Inflammatory macrophage treated with lipopolysaccharide for 4 hours (primary cell): ENCODE results near the gene MAML2.
A peak's percentile ranks its signal among the peaks of the same experiment; 100 is the strongest.
"Not testable (repeated sequence)": the region's sequence is repeated elsewhere in the genome, so short reads cannot be mapped to it uniquely, and the experiment has no call there.

Source experiments
- DNase-seq: peaks from one replicate; pipeline ENCODE4 v3.0.0-alpha.2; 2020

MAML2 gene

DNA sequence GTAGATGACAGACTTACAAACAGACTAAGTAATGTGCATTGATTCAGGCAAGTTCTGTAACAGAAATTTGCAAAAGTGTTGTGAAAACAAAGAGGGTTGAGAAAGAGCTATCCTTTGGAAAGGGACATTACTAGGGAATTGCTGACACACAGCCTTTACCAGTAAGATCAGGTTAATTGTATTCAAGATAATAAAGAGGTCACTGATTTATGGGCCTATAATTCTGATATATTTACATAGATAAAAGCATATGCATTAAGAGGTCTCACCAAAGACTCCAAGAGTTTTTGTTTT, 138.7 kb downstream of the MAML2 start:
- DNase-seq, result no peak

DNA sequence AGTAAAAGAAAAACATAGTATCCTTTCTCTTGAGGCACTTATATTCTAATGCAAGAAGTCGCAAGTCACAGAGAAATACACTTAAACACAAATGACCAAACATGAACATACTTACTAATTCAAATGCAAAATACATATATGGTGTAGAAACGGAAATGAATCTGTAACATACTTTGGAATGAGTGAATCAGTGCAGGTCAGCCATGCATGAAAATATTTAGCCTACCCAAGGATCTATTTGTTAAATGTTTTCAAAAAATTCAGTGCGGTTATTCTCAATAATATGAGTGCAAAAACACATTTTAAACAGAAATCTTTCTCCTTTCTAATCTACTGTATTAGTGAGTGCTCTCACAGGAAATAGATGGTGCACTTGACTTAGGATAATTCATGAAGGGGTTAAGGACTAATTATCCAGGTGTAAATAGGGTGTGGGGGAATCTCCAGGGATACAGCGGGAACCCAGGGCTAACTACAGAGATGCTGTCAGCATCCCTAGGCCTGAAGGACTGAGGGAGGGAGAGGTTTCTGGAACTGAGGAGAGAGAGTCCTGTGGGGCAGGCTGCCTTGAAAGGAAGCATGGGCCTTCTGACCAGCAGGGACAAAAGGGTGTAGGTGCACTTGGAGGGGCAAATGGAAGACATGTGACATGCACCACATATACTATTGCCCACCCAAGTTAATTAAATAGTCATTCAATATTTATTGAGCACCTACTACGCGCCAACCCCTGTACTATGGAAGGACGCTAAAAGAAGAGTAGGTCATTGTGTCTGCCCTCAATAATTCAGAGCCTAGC, 139.2 kb downstream of the MAML2 start:
- DNase-seq, result no peak

- DNase-seq, result no peak
Measured at GRCh38 chr11:96200243-96200642, 142.8 kb downstream of the MAML2 start.

DNA sequence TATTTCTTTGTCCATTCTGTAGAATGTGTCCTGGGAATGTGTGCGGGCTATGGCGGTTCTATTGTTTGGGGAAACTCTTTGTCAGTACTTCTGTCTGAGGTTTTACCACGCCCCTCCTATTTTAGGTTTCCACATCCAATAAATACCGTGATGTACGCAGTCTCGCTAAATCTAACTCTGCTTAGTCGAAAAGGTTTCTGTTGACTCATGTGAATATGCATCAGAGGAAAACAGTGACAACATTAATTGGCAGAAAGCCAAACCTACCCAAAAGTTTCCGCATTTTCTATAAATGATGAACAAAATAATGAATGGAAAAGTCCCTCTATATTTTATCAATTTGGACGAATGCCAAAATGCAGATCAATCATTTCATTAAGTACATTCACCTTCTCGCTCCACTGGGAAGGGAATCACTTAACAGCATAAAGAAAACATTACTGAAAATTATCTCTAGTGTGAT, 143.4 kb downstream of the MAML2 start:
- DNase-seq, result peak; percentile 65

DNA sequence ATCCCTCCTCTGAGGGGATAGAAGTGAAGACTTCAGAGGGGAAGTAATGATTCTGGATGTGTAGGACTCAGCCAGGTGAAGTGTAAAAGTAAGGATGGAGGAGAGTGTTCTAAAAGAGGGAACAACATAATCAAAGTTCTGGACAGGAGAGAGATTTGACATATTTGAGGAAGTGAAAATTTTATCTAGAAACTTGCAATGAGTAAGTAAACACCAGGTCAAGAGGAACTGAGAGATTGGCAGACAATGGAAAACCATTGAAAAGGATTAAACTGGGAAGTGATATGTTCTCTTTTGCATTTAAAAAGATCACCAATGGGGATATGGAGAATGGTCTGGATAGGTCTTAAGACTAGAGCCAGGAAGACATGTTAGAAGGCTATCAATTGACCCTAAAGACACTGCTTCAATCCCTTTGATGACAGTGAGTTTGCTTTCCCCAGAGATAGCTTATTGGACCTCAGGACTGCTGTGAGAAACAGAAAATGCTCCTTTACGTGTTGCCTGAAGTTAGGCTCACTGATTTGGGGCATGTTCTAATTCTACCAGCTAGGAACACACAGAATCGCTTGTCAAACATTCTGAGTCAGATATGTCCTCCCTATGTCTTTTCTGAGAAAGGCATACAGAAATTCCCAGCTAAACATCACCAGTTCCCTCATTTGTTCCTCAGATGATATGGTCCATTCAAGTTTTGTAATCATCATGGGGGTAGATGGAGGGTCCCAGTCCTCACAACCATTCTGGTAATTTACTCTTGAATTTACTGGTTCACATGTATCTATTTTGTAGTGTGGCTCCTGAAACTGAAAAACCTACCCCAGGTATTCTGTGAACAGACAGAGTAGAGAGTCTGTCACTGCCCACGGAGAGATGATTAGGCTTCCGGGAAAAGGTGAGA, 144.9 kb downstream of the MAML2 start:
- DNase-seq, result peak; percentile 77

- no peak for DNase-seq
Measured at GRCh38 chr11:96197103-96197502, 145.9 kb downstream of the MAML2 start.

GRCh38 chr11:96196181-96196662, 146.8 kb downstream of the MAML2 start:
- DNase-seq, result no peak

- no peak for DNase-seq
Measured at GRCh38 chr11:96195671-96196070, 147.3 kb downstream of the MAML2 start.

GRCh38 chr11:96194581-96195374, 148.2 kb downstream of the MAML2 start:
- DNase-seq, result no peak

DNA sequence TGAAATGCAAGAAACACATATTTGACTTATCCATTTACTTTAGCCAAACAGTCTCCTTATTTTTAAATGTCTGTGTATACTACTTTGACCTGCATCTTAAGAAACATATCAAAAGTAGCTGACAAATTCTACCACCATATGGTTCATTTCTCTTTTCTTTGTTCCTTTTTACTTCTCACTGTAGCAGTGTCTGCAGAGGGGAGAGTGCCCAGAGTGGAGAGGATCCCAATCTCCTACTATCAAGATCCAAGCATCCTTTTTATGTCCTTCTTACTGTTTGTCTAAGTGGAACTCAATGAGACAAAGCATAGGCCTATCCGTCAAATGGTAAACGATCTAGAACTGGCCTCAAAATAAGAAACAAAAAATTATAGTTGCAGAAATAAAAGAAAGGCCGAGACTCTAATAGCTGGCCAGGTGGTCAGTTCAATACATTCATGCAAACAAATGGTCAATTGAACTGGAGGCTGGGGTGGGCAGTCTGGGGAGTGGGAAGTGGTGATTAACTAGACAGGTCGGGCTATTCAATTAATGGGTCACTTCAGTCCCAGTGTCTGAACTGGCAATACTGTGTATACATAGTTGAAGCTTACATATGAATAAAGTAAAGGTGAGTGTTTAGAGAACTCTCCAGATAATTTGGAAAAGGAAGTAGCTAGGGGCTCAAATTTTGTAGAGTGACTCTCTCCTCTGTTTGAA, 149.1 kb downstream of the MAML2 start:
- DNase-seq, result no peak

DNA sequence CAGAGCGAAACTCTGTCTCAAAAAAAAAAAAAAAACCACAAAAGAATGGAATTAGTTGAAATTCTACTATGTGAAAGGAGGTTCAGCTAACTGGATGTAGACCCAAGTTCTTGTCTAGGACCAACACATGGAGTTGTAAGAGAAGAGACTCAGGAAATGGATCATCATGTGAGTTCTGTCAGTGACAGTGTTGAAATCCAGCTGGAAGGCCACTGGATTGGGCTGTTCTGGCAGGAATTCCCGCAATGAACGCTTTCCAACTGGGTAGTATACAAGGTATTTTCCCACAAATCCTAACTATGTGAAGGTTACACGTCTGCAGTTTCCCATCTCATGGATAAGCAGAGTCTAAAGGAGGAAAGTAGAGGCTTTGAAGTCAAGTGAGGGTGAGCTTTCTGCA, 151.2 kb downstream of the MAML2 start:
- no peak for DNase-seq

DNA sequence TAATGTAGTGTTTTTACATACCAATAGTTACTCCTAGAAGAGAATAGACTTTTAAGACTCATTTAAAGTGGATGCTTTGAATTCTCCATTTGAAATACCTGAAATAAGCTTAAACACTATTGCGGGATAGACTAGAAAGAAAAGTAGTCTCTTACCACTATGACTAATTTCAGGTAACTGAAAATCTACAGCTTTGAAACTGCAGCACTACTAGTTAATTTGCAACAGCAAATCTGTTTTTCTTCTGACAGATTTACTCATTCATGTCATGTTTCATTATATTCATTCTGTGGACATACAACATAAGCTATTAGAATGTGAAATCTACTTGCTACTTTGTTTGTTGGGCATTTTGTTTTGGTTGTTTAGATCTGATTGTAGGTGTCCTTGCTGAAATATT, 153.6 kb downstream of the MAML2 start:
- DNase-seq, result no peak

GRCh38 chr11:96188243-96189006, 154.6 kb downstream of the MAML2 start:
- peak; percentile 96 for DNase-seq

DNA sequence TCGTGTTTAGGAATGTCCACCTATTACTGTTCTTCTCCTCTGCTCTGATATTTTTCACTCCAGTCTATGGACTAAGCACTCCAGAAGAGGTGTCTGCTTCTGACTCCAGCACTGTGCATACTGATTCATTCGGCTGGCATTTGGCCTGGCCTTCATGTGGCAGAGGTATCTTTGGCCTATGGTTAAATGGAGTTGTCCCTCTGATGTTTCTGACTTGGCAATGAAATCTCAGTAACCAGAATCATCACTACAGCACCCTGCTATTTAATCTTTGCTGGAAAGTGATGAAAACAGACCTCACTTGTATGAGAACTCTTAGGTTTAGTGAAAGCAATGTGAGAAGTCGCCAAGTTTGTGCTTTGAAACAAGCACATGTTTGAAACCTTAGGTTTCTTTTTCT, 155.2 kb downstream of the MAML2 start:
- no peak for DNase-seq

- no peak for DNase-seq
Measured at GRCh38 chr11:96186806-96187205, 156.2 kb downstream of the MAML2 start.

DNA sequence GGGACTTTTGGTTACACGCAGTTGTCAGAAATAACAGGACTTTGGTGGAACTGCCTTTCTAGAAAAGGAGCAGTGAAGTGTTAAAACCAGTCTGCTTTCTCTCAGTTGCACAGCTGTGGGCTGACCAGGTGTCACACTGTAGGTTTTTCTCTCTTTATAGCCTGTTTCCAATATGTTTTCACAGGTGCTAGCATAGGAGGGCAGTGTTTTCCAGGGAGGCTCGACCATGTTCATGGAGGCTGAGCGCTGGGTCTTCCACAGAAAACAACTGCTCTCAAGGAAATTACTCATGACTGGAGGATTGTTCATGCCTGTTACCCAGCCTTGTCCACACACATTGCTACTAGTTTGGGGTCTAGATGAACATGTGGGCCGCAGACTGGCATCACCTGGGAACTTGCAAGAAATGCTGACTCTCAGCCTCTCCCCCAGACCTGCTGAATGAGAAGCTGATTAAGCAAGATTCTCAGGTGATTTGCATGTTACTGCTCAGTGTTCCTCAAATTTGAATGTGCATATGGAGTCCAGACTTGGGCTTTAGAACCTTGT, 157.7 kb downstream of the MAML2 start:
- DNase-seq, result no peak

DNA sequence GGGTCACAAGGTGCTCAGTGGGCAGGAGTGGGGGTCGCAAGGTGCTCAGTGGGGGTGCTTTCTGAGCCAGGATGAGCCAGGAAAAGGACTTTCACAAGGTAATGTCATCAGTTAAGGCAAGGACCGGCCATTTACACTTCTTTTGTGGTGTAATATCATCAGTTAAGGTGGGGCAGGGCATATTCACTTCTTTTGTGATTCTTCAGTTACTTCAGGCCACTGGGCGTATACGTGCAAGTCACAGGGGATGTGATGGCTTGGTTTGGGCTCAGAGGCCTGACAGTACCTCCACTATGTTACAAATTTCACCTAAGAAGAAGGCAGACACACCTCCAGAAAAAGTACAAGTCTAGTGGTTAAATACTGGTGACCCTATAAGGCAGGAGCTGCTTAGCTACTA, 162.1 kb downstream of the MAML2 start:
- DNase-seq, result not testable (repeated sequence)

- DNase-seq, result no peak
Measured at GRCh38 chr11:96180341-96180740, 162.7 kb downstream of the MAML2 start.

DNA sequence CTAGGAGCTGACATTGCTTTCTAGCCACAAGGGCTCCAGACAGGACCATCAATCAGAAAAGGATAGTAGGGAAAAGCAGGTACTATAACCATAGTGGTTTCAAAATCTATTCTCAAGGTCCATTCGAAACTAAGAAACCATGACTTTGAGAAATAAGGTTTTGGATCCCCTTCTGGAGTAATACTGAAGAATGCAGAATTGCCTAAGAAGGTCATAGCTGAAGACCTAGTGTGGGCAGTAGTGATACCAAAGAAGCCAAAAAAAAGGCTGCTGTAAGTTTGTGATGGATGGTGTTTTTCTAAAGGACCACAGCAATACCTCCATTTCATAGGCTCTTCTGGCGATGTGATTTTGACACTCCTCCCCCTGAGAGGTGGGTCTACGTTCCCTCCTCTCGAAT, 163.1 kb downstream of the MAML2 start:
- no peak for DNase-seq

- DNase-seq, result no peak
Measured at GRCh38 chr11:96178887-96179279, 164.1 kb downstream of the MAML2 start.
